HEK293T (cell line): ENCODE results near the gene ARHGAP28.
A peak's percentile ranks its signal among the peaks of the same experiment; 100 is the strongest.

Experiments used
- CTCF ChIA-PET: fragments of 350-600 bp; formaldehyde crosslinking; extraction: SDS; loops from one replicate; lab custom pipeline; 2021; ENCODE audit warnings: antibody characterized with exemption, inconsistent platforms; lab: Yijun Ruan, JAX
- POLR2A ChIA-PET: fragments of 350-600 bp; formaldehyde crosslinking; extraction: SDS; loops from one replicate; lab custom pipeline; 2020; ENCODE audit warnings: antibody characterized with exemption, inconsistent platforms; lab: Yijun Ruan, JAX
- DNase-seq: peaks from one replicate; pipeline ENCODE4 v3.0.0; 2012; ENCODE audit warnings: mixed read lengths; ENCODE audit errors: extremely low spot score
- ARNT ChIP-seq: fragments of 450-650 bp; IDR thresholded peaks from 2 replicates; pipeline ENCODE4 v1.6.1; 2017; ENCODE audit warnings: mild to moderate bottlenecking
- BHLHE40 ChIP-seq: fragments of 450-650 bp; IDR thresholded peaks from 2 replicates; pipeline ENCODE4 v1.6.1; 2016; ENCODE audit warnings: mild to moderate bottlenecking, moderate library complexity, borderline replicate concordance
- CTBP1 ChIP-seq: fragments of 450-650 bp; IDR thresholded peaks from 2 replicates; pipeline ENCODE4 v1.6.1; 2016; ENCODE audit warnings: borderline replicate concordance
- ELF4 ChIP-seq: fragments of 450-650 bp; IDR thresholded peaks from 2 replicates; pipeline ENCODE4 v1.6.1; 2017; ENCODE audit warnings: antibody characterized with exemption
- FOXA1 ChIP-seq: fragments of 450-650 bp; IDR thresholded peaks from 2 replicates; pipeline ENCODE4 v1.6.1; 2016; ENCODE audit warnings: mild to moderate bottlenecking
- FOXK2 ChIP-seq: fragments of 450-650 bp; IDR thresholded peaks from 2 replicates; pipeline ENCODE4 v1.6.1; 2016; ENCODE audit warnings: mild to moderate bottlenecking
- FOXM1 ChIP-seq: fragments of 450-650 bp; IDR thresholded peaks from 2 replicates; pipeline ENCODE4 v1.6.1; 2017; ENCODE audit warnings: mild to moderate bottlenecking, borderline replicate concordance
- HDGF ChIP-seq: fragments of 450-650 bp; IDR thresholded peaks from 2 replicates; pipeline ENCODE4 v1.6.1; 2017; ENCODE audit warnings: antibody characterized with exemption, borderline replicate concordance
- L3MBTL2 ChIP-seq: fragments of 450-650 bp; conservative IDR thresholded peaks from 2 replicates; pipeline ENCODE4 v1.6.1; 2016; ENCODE audit warnings: mild to moderate bottlenecking
- LEF1 ChIP-seq: fragments of 450-650 bp; IDR thresholded peaks from 2 replicates; pipeline ENCODE4 v1.6.1; 2017; ENCODE audit warnings: mild to moderate bottlenecking, borderline replicate concordance
- NFRKB ChIP-seq: fragments of 450-650 bp; IDR thresholded peaks from 2 replicates; pipeline ENCODE4 v1.6.1; 2016; ENCODE audit warnings: mild to moderate bottlenecking, moderate library complexity
- PKNOX1 ChIP-seq: fragments of 450-650 bp; IDR thresholded peaks from 2 replicates; pipeline ENCODE4 v1.6.1; 2016
- SP1 ChIP-seq: fragments of 450-650 bp; IDR thresholded peaks from 2 replicates; pipeline ENCODE4 v1.6.1; 2017
- SUZ12 ChIP-seq: fragments of 450-650 bp; IDR thresholded peaks from 2 replicates; pipeline ENCODE4 v1.6.1; 2016; ENCODE audit warnings: mild to moderate bottlenecking
- TARDBP ChIP-seq: fragments of 450-650 bp; IDR thresholded peaks from 2 replicates; pipeline ENCODE4 v1.6.1; 2016
- ZNF384 ChIP-seq: fragments of 450-650 bp; IDR thresholded peaks from 2 replicates; pipeline ENCODE4 v1.6.1; 2016

Gene ARHGAP28

DNA sequence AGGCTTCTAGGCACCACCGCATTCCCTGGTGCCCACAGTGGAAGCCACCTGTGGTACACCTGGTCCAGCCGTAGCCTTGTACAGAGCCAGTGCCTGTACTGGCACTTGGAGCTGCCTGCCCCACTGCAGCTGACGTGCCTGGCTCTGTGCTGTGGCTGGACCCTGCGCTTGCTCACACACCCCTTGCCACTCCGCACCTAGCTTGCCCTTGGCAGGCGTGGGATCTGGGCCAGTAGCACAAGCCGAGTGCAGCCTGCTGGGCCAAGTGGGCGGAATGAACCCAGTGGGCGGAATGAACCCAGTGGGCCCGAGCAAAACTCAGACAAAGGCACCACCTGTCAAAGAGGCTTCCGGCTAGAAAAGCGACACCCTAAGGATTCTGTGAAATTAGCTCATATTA is 126.3 kb downstream of the ARHGAP28 start:
- DNase-seq, result no peak
- CTCF ChIA-PET, result no interaction called here
- no peak for TF ChIP-seq L3MBTL2
- no peak for TF ChIP-seq ZNF384
- TF ChIP-seq HDGF, result no peak
- no peak for TF ChIP-seq ARNT
- TF ChIP-seq TARDBP, result no peak
- TF ChIP-seq PKNOX1, result no peak
- no peak for TF ChIP-seq SP1
- TF ChIP-seq BHLHE40, result no peak
- TF ChIP-seq SUZ12, result no peak
- no peak for TF ChIP-seq CTBP1
- TF ChIP-seq FOXK2, result no peak
- no peak for TF ChIP-seq FOXA1
- TF ChIP-seq ELF4, result no peak
- no peak for TF ChIP-seq LEF1
- no peak for TF ChIP-seq NFRKB
- TF ChIP-seq FOXM1, result no peak
- POLR2A ChIA-PET, result no interaction called here

GRCh38 chr18:6857300-6857699 is 127.8 kb downstream of the ARHGAP28 start:
- POLR2A ChIA-PET, result no interaction called here
- TF ChIP-seq PKNOX1 (no peak), BHLHE40 (no peak), NFRKB (no peak), ARNT (no peak), SP1 (no peak), HDGF (no peak), ZNF384 (no peak), FOXK2 (no peak), FOXM1 (no peak), CTBP1 (no peak), LEF1 (no peak)
- CTCF ChIA-PET, result no interaction called here

DNA sequence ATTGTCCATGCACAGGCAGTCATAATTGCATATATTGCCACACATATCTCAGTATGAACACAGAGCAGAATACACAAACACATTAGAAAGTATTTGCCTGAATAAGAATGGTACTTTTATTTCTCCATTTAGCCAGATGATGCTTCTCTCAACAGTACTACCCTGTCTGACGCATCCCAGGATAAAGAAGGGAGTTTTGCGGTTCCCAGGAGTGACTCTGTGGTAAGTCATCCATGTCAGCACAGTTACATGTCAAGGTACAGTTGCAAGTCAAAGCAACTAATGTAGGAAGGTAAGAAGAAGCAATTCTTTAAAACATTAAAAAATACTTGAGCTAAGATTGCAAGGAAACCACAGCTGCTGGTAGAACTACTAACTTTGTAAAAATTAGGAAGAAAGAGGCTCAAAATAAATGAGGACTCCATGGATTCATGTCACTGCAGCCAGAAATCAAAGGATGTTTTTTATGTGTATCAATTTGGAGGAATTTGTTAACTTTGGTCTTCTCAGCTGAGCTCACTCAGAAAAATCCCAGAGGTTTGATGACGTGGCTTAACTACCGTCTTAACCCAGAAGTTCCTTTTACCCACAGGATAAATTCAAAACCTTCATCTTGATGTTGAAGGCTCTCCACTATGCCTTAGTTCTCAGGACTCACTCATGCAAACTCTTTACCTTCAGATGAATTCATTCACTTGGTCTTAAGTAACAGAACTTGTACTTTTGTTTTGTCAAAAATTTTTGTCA is 130.3 kb downstream of the ARHGAP28 start:
- ChIA-PET CTCF (no interaction called here), POLR2A (no interaction called here)
- TF ChIP-seq ARNT (no peak), SP1 (no peak), SUZ12 (no peak), ZNF384 (no peak), ELF4 (no peak), TARDBP (no peak), NFRKB (no peak), FOXK2 (no peak), HDGF (no peak), BHLHE40 (no peak), FOXA1 (no peak)
- no peak for DNase-seq

More at GRCh38 chr18:6857300-6857699, 127.8 kb downstream of the ARHGAP28 start:
- DNase-seq, result peak; percentile 16

- POLR2A ChIA-PET, result no interaction called here
- TF ChIP-seq SUZ12 (no peak), FOXM1 (no peak), CTBP1 (no peak), ARNT (no peak)
- CTCF ChIA-PET, result no interaction called here
Measured at GRCh38 chr18:6860804-6861448, 131.4 kb downstream of the ARHGAP28 start.

GRCh38 chr18:6865251-6865650 is 135.7 kb downstream of the ARHGAP28 start:
- POLR2A ChIA-PET, result no interaction called here
- TF ChIP-seq L3MBTL2, result no peak
- no peak for TF ChIP-seq ELF4
- no peak for TF ChIP-seq BHLHE40
- TF ChIP-seq FOXK2, result no peak
- TF ChIP-seq PKNOX1, result no peak
- no peak for TF ChIP-seq TARDBP
- no peak for TF ChIP-seq HDGF
- no peak for TF ChIP-seq FOXA1
- no peak for TF ChIP-seq NFRKB
- no peak for TF ChIP-seq ZNF384
- no peak for TF ChIP-seq ARNT
- TF ChIP-seq LEF1, result no peak
- TF ChIP-seq SP1, result no peak
- DNase-seq, result no peak
- CTCF ChIA-PET, result interaction anchor here (1.1 kb wide), 1 partner anchor 21 kb away, joined by 3 read pairs; no protein-coding TSS in a partner anchor

More at GRCh38 chr18:6860804-6861448, 131.4 kb downstream of the ARHGAP28 start:
- no peak for DNase-seq

- DNase-seq, result no peak
- CTCF ChIA-PET, result interaction anchor here (1.1 kb wide), 1 partner anchor 19 kb away, joined by 3 read pairs; no protein-coding TSS in a partner anchor
- TF ChIP-seq BHLHE40 (no peak), PKNOX1 (peak; percentile 26; the same call in 1 of the 2 replicates), HDGF (no peak)
- POLR2A ChIA-PET, result no interaction called here
Measured at GRCh38 chr18:6866552-6867085, 137.1 kb downstream of the ARHGAP28 start.
